GM18508 (cell line): ENCODE results near the gene MAPK1IP1L.

Experiments used
- ATAC-seq: cut with Tn5 transposase; IDR thresholded peaks from one replicate; pipeline ENCODE4 v1.9.1; 2021; ENCODE audit warnings: moderate number of reproducible peaks; ENCODE audit not compliant: insufficient read depth, unreplicated experiment

MAPK1IP1L gene

DNA sequence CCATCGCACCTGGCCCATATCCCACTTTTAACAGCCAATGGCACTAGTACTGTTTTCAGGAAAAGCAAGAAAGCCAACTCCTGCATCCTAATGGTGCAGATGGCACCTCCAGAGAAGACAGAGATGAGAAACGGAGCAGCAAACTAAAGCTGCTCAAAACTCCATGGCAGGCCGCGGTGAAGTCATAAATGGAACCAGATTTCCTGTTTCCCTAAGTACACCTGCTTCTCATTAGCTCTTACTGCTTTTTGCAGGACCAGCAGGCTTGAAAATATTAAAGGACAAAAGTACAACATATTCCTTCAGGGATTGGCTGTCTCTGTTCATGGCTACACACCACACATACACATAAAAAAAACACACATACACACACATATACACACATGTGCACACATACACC, 40.9 kb downstream of the MAPK1IP1L start:
- no peak for ATAC-seq

DNA sequence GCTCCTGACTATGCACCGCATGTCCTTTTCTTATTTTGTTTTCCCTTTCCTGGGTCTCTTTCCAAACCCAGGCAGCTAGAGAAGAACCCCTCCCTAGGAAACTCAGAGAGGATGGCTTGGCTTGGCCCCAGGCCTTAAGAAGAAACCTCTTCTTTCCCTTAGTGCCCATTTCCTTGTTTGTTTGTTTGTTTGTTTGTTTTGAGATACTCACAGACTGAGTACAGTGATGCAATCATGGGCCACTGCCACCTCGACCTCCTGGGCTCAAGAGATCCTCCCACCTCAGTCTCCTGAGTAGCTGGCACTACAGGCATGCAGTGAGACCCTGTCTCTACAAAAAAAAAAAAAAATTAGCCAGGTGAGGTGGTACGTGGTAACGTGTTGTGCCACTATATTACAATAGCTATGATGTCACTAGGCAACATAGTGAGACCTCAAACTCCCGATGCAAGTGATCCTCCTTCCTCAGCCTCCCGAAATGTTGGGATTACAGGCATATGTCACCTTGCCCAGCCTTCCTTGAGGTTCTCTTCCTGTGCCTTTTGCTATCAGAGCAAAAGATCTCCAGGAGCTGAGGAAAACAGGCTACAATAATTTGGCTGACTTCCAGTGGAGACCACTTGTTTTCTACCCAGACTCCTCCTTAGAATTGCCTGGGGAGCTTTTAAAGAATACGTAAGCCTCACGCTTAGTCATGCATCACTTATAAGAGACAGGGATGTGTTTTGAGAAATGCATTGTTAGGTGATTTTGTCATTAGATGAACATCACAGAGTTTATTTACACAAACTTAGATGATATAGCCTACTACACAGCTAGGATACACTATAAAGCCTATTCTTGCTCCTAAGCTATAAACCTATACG, 43.1 kb downstream of the MAPK1IP1L start:
- ATAC-seq = no peak

DNA sequence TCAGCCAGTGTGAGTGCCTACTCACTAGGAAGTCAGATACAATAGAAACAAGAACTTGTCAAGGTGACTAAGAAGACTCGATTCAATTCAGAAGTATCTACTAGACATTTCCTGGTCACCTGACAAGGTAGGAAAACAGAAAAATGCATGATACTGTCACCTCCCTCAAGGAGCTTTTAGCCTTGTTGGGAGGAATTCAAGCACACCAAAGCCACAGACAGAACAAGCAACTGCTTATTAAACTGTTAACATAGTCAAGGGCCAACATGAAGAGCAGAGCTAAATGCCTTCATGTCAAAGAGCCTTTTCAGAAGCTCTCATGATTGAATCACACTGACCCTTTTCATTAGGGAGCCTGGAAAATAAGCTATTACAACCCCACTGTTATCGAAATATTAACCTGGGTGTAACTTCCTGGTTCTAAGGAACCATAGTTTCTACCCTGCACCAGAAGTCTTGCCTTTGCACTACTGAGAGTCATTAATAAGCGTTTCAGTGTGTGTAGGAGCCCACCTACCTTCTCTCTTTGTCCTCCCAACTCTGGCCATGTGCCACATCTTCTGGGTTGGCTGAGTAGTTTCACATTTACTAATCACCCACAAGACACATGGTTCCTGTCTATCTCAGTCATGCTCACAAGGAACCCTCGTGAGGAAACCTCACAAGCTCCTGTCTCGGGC, 46.6 kb downstream of the MAPK1IP1L start:
- ATAC-seq = peak; percentile 43

DNA sequence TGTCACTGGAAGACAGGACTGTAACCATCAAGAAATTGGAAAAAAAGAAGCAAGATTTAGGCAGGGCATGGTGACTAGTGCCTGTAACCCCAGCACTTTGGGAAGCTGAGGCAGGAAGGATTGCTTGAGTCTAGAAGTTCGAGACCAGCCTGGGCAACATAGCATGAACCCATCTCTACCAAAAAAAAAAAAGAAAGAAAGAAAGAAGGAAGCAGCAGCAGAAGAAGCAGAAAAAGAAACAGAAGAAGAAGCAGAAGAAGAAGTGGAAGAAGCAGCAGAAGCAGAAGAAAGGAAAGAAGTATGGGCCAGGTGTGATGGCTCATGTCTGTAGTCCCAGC, 47.1 kb downstream of the MAPK1IP1L start:
- ATAC-seq = no peak

DNA sequence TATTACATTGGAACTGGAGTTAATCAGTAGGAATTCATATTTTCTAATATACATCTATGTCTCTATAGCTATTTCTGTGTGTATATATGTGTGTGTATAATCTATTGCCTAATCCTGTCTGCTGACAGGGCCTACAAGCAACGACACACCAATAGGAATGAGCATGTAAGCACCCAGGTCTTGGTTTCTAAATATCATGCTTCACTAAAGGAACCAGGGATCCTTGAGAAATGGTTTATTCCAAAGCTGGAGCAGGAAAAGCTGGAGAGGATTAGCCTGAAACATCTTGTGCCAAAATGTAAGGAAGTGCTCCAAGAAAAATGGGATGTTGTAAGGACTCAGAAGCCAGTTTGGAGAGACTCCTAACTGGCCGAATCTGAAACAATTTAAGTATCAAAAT, 48.3 kb downstream of the MAPK1IP1L start:
- no peak for ATAC-seq

DNA sequence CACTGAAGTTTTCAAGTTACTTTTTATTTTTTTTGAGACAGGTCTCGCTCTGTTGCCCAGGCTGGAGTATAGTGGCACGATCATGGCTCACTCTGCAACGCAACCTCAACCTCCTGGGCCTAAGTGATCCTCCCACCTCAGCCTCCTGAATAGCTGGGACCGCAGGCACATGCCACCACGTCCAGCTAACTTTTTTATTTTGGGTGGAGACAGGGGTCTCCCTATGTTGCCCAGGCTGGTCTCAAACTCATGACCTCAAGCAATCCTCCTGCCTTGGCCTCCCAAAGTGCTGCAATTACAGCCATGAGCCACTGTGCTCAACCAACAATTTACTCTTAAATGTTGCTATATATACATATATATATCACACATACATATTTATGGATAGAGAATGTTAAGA, 50.3 kb downstream of the MAPK1IP1L start:
- no peak for ATAC-seq

DNA sequence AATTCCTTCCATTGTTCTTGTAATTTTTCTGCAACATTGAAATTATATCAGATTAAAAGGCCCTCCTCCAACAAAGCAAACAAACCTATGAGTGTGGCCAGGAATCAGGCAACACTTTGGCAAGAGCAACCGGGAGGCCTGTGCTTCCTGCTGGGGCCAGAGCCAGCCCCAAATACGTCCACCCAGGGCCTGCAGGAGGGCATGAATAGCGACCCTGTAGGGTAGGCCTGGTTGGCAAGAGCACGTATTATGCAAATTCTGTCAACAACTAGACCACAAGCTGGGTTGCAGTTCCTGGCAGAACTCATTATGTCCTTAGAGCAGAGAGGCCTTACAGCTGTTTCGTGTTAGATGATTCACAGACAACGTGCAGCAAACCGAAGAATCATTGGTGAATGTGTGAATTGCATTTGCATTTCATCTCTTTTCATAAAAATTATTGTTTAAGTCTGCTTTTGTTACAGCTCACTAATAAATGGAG, 50.7 kb downstream of the MAPK1IP1L start:
- peak; percentile 48 for ATAC-seq

DNA sequence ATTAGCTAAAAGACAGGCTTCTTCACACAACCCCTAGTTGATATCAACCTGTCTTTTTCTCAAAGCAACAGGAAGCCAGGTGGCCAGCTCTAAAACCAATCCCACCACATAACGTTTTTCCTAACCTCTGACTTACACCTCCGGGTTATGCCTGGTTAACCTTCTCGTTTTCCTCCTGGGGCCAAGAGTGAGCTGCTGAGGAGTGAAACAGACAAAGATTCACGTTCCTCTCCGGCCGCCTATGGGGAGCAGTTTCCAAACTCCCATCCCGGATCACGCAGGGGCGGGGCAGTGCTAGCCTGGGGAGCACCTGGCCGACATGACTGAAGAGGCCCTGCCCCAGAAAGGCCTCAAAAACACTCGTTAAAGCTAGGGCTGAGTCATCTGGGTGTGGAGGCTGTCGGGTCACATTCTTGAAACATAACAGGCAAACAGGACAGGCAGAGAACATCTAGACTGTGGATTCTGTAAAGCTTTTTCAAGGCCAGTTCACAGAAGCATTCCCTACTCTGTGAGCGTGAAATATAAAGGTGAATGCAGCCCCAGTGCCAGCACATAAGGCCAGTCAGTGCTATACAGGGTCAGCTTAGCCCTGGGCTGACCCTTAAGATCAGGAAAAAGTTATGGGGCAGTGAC, 51.7 kb downstream of the MAPK1IP1L start:
- no peak for ATAC-seq

DNA sequence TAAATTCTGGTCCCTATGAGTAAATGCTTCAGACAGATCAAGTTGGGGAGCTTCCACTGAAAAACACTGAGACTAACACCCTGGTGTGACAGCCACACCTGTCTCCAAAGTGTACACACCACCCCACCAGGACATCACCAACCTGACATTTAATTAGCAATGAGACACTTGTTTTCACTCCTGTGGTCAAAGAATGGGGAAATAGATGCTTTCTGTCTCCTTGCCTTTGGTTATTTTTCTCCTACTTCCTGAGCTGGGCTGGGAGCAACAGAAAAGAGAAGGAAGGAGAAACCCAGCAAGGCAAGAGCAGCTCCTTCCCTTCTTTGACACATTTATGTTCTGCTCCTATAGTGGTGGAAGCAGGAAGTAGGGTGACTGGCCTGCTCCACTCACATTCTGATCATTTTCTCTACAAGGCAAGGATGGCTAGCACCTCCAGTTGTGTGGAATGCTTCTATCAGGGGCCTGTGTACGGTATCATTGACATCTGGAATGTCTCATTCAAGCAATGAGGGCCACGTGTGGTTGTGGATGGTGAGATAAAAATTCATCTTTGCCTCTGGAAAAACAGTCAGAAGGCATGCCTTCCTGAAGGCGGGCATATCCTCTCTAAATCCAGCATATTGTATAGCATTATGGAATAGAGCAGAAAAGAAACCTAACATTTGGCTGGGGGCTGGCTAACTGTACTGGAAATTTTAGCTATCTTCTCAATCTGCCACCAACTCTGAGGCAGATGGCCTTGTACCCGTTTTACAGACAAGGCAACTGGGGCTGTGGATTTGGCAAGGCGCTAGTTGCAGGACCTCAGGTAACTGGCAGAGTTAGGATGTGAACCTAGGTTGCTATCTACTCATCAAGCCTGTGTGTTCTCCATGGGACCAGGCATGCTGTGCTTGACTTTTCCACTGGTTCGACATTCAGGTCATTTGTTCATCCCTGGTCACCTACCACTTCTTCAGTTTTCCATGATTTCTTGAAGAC, 52.8 kb downstream of the MAPK1IP1L start:
- ATAC-seq = no peak

DNA sequence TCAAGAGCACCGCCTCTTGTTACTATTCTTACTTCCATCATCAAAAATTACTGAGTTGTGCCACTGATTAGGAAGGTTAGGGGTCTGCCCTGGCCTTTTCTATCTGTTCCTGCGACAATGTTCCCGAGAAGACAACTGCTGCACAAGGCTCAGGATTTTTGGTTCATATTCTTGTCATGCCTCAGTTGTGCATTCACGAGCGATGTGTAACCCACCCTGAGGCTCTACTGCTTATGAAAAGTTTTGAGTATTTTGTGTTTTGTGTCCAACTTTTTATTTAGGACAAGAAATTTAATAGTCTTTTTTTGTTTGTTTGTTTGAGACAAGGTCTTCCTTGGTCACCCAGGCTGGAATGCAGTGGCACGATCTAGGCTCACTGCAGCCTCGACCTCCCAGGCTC, 54.5 kb downstream of the MAPK1IP1L start:
- ATAC-seq = no peak

DNA sequence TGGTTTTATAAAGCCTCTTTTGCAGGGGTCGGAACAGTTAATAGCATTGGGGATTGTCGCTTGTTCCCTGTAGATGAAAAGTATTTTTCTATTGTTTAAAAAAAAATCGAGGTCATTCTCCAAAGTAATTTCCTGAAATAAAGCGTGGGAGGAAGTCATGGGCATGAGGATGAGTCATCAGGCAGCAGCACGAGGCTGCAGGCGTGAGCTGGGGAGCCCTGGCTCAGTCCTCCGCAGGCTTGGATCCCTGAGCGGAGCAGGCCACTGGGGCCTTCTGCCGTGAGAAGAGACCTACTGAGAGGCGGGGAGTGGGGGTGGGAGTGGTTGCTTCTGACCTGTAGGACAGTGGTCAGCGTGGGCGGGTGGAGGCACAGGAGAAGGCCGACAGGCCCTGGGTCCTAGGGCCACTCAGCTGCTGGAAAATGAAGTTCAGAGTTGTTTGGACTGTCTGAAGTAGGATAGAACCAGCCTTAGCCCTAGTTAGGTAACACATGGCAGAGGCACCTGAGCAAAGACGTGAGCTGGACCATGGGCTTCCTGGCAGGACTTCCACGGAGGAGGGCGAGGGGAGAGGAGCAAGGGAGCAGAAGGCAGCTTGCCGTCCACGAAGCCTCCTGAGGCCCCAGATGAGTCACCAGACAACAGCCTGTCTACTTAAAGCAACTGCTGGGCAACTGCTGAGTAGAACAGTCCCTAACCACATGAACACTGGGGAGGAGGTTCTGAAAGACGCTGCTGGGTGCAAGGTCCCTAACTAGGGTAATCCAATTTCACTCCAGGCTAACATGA, 56.5 kb downstream of the MAPK1IP1L start:
- ATAC-seq = no peak

DNA sequence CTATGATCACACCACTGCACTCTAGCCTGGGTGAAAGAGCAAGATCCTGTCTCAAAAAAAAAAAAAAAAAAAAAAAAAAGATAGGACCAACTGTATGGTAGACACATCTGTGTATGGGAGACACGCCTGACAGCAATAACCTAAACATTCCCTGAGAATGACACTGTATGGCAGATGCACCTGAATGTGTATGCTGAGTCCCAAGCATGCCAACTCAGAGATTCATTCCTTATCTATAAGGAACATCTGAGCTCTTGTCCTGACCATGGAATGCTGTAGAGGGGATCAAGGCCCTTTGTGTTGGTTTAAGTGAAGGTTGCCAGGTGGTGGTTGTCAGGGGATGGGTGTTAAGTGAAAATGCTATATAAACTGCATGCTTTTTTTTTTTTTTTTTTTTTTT, 58.4 kb downstream of the MAPK1IP1L start:
- no peak for ATAC-seq

DNA sequence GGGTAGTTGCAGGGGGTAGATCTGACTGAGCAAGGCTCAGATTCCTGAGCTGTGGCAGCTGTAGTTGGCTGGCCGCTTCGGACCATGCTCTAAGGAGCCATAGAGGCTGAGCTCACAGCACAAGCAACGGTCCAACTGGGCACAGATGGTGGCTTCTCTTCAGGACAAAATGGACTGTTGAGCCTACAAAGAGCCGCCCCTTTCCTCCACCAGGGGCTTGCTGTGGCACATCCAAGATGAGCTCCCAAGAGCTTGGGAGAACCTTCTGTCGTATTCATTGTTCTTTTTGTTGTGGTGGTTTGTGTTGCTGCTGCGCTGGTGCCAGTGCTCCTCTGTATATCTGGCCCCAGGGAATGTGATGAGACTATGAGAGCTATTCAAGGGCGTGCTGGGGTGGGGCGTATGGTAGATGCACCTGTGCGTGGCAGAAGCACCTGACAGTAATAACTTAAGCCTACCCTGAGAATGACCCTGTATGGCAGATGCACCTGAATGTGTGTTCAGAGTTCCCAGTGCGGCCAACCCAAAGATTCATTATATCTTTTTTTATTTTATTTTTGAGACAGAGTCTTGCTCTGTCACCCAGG, 59.8 kb downstream of the MAPK1IP1L start:
- ATAC-seq = no peak

DNA sequence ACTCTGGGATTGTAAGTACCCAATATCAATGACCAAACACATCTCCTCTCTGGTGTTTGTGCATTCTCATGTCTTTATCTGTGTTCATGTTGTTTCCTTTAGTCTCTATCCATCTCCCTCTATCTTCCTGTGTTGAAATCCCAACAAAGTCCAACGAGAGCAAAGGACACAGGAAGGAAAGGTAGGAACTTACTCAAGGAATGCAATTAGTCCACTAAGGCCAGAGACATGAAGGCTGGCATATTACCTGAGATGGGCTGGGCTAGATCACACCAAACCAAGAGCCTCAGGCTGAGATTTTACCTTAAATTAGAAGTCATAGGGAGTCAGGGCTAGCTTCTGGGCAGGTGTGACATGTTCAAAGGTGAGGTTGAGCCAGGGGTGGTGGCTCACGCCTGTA, 63.3 kb downstream of the MAPK1IP1L start:
- no peak for ATAC-seq

DNA sequence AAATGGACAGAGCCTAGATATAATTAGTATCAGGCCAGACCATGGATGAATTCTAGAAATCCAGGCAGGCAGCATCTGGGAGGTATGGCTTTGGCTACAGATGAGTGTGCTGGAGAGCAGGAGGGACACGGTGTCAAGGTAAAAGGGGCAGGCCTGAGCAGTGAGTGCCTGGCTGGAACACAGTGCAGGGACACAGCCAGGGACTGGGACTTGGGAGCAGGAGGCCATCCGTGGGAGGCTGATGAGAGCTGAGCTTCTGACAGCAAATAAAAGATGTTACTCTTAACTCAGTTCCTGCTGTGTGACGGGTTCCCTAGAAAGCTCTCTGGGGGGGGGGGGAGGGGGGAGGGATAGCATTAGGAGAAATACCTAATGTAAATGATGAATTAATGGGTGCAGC, 64.0 kb downstream of the MAPK1IP1L start:
- ATAC-seq = no peak

DNA sequence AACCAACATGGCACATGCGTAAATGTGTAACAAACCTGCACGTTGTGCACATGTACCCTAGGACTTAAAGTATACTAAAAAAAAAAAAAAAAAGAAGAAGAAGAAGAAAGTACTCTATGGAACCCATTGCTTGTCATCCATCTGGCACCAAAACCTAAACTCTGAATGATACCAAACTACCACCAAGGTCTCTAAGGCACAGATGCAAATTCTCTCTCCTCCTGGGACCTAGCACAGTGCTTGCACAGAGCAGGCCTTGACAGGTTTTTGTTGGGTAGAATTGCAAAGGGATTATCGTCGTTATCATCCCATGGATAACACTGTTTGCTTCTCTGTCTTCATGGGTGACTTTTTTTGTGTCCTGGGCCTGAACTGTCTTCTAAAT, 64.4 kb downstream of the MAPK1IP1L start:
- no peak for ATAC-seq

DNA sequence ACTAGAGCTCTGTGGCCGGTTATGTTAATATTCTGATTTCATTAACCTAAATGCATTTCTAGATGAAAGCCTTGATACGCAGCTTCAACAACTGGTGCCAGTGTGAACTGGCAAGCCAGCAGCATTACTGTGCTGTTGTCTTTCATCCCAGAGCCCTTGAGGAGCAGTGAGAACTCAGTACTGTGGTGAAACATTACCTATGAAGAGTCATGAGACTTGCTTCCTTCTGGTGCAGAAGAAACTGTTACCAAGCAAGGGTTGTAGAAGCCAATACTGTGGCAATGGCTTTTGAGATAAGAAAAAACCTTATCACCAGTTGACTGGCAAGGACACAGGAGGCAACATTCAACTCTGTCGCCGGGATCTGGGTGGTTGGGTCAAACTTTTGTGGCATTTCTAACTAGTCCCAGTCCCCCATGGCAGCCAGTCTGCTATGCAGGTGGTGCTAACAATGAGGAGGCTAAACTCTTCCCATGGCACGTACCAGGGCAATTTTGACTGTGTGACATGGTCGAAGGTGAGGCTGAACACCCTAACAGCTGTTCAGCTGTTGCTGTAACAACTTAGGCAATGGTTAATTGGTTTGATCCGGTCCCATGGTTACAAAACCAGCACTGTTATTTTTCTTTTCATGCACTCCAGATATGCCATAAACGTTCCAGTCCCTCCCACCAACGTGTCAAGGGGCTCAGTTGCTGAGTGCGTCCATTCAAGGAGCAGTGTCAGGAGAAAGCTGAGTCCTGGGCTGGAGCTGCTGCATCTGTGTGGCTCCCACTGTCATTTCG, 65.0 kb downstream of the MAPK1IP1L start:
- no peak for ATAC-seq

DNA sequence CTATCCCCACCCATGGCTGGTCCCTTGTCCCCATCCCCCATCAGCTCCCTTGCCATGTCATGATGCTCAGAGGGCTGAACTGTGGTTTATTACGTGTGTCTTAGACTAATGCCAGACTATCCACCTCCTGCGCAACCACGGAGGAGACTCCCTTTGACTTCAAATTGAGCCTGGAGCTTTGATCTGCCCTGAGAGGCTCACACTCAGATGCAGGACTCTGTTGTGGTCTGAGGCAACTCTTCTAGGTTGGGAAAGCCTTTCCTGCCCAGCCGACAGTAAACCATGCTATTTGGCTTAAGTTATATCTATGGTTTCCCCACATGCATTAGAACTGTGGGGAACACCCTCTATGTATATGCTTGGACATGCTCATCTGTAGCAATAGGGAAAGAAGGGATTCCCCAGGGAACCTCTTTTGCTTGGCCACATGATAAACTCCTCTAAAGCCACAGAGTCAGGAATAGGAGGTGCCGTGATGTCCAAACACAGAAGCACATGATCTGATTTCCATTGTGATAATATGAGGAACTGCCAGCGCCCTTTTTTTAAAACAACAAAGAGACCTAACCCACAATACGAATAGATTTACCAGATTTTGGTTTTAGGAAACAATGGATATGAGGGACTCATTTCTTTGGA, 66.5 kb downstream of the MAPK1IP1L start:
- ATAC-seq = no peak
